ENCODE results near the gene CASP7.
"Not testable (repeated sequence)": the region's sequence is repeated elsewhere in the genome, so short reads cannot be mapped to it uniquely, and the experiment has no call there.

The CASP7 gene

GRCh38 chr10:113679463-113680189 lies at the start of gene CASP7:
TSS of gene CASP7 (plus strand) at chr10:113679912. CDS start at chr10:113697494, 17,582 bp downstream.
- FAIRE-seq: no peak

DNA sequence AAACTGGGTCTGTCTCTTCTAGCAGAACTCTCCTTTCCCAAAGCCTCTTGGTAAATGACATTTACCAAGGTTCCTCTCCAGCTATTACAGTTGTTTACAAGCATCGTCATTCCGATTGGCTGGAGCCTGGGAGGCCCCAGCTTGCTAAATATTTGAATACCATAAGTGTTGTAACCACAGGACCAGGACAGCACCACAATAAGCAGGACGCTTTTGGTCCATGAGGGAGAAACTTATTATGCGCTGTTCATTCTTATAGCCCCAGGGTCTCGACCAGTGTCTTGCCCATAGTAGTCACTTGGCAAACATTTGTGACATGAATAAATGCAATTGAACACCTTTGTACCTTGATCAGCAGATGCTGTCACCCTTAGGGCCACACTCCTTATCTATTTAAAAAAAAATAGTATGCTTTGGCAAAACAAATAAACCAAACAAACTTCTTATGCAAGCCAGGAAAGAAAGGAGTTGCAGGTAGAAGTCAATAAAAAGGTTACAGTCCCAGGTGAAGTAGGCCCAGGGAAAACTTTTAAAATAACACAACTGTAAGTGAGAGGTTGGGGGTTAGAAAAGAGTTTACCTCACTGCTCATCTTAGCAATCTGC lies 48.7 kb upstream of the CASP7 start:
- no peak for FAIRE-seq

DNA sequence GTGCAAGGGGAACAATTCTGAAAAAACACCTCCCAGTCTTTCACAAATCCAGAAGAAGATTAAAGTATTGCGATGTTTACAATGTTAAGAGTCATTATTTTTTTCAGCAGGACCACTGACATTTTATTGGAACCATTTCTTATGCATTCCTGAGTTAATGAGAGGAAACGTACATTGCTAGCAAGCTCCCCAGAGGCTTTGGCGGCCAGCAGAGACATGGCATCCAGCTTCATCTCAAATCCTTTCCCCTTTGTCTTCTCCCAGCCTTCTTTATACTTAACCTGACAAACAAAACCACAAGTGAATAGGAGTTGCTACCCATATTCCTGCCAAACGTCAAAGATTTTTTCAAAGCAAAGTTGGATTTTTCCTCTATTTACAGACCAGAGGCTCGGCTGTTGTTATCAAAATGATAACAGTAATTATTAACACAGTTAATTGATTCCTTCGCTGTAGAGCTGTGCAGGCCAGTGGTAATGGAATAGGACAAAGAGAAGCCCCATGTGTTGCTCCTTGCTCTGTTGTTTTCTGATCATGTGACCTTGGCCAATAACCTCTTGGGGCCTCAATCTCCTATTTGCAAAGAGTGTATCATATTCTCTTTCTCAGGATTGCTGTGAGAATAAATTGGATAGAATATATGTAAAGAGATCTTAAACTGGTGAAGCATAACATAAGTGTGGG lies 47.9 kb upstream of the CASP7 start:
- no peak for FAIRE-seq

GRCh38 chr10:113639966-113640365 lies 39.7 kb upstream of the CASP7 start:
- FAIRE-seq: no peak

- FAIRE-seq: no peak
These were observed 38.0 kb upstream of the CASP7 start for GRCh38 chr10:113641702-113642101.

DNA sequence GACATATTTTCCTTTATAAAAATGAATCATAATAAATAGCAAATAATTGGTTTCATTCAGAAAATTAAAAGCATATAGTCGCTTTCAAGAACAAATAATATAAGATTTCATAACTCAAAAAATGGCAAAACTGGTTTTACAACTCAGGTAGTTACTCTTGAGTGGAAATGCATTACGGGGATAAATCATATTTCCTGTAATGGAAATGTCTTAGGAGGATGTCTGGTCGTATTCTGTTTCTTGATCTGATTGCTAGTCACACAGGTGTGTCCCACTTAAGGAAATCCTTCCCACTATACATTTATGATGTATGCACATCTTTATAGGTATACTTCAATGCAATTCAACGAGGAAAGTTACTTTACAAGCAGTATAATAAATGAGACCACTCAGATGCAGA lies 36.5 kb upstream of the CASP7 start:
- FAIRE-seq: no peak

- FAIRE-seq: no peak
These were observed 35.3 kb upstream of the CASP7 start for GRCh38 chr10:113644185-113645120.

DNA sequence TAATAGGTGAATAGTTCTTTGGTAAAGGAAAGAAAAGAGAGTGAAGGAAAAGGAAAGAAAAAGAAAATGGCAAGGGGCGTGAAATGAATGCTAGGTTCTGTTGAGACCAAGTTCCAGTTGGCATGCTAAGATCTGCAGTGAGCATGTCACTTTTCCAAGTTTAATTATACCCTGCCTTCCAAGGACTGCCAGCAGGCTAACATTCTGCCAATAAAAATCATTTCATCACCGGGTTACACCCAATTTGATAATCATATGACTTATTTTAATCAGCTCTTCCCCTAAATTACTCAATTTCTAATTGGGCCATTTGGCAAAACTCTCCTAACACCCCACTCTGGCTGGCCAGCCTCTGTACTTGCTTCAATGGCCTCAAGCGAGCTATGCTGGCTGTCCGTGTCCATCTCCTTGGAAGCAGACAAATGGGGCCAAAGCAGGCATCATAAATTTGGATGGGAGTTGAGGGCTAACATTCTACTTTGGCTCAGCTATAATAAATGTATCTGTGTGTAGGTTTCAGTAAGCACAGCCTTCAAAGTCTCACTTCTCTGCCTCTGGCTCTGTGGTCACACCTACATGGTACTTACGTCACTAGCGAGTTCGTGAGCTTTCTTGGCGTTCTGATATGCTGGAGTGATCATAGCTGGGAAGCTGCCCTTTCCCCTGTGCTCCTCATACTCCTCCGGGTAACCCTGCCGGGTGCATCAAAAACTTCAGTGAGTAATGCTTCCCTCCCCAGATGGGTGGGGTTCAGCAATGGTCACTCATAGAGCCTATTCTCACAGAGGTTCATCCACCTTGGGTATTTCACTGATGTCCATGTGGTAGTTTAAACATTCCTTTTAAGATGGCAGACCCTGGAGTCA lies 33.1 kb upstream of the CASP7 start:
- no peak for FAIRE-seq

- no peak for FAIRE-seq
These were observed 31.9 kb upstream of the CASP7 start for GRCh38 chr10:113647812-113648211.

DNA sequence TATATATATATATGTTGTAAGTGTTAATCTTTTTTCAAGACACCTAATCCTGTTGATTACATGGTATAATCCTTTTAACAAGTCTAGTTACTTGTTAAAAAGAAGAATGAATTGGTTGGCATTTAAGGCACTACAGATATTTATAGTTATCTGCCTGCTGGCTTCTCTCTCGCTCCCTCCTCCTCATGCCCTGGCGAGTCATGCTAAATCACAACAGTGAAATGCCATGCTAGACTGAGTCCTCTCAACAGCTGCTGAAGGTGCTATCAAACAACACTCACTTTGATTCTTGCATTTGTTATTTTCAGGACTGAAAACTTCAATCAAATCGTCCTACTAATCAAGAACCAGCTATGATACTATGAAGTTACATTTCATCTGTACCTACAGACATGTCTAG lies 31.2 kb upstream of the CASP7 start:
- FAIRE-seq: no peak

DNA sequence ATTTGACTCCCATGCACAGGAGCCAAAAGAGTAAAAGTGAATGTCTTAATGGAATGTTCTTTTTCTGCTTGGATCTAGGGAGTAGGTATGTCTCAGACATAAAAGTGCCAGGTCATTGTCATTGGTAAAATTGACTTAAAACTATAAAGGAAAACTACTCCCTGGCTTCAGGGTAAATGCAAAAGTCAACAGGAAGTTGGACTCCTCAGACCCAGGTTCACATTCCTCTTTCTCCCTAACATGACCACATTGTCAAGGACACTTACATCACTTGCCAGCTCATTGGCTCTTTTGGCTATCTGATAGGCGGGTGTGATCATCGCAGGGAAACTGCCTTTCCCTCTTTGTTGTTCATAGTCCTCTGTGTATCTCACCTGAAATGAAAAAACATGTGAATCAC lies 29.5 kb upstream of the CASP7 start:
- FAIRE-seq: no peak

DNA sequence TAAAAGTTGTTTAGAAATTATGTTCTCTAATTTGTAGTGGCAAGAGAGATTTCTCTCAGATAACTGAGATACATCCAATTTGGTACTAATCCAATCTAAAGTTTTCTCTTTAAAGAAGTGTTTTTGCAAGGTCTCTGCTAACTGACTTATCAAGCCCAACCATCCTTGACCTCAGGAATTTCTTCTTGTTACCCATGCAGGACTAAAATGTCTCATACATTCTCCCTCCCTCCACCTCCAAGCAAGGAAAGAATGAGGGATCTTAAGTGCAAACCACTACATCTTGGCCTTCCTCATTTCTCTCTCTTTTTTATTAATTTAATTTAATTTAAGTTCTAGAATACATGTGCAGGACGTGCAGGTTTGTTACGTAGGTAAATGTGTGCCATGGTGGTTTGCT lies 28.7 kb upstream of the CASP7 start:
- FAIRE-seq: no peak

DNA sequence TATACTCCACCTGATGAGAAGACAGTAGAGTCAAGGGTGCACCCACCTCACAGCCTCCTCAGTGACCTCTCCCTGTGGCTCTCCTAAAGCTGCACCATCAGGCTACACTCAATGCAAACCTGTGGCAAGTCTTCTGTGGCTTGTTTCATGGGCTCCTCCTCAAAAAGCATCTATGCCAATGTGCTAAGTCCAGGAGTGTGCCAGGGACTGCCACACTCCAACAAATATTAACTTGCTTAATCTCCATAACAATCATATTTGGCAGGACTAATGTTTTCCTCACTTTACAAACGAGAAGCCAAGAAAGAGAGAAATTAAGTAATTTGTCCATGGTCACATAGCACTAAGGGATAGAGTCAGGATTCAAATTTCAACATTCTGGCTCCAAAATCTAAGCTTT lies 27.8 kb upstream of the CASP7 start:
- FAIRE-seq: no peak

DNA sequence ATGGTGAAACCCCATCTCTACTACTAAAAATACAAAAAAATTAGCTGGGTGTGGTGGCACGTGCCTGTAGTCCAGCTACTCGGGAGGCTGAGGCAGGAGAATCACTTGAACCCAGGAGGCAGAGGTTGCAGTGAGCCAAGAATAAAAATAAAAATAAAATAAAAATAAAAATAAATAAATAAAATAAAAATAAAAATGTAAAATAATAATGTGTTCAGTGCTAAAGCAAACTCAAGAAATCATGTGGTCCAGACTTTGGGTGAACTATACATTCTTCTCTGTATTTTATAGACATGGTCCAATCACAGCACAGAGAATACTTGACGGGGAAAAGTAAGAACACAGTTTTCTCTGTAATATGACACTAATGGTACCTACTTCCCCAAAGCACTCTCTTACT lies 27.3 kb upstream of the CASP7 start:
- not testable (repeated sequence) for FAIRE-seq

DNA sequence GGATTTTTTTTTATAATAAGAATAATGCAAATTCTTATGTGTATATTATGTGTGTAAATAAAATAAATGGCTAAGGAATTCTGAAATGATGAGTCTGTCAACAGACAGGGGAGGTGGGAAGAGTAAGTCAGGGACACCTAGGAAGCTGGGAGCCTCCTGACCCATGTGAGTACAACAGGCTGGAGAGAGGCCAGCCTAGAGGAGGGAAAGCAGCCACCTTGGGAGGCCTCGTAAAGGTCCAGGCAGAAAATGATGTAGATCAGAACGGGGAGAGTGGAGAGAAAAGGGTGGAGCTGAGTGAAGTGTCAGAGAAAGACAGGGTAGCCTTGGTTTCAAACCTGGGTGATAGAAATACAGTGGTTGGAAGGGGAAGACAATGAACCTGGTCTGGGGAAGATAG lies 22.8 kb upstream of the CASP7 start:
- FAIRE-seq: no peak

DNA sequence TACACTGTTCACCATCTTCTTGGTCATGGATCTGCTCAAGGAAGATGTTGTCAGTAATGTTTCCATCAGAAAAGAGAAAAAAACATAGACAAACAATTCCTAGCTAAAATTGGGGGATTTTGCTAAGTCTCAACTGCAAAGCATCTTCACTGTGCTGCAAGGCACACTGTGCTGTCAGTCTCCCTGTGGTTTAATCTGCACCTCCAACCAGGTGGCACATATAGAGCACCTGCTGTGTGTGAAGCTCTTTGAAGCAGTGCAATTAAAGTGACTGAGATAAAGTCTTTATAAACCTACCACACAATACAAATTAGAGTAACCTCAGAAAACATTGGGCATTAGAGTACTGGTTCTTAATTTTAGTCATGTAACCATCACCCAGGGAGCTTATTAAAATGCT lies 22.2 kb upstream of the CASP7 start:
- no peak for FAIRE-seq

GRCh38 chr10:113661332-113661731 lies 18.4 kb upstream of the CASP7 start:
- FAIRE-seq: no peak

- FAIRE-seq: no peak
These were observed 16.6 kb upstream of the CASP7 start for GRCh38 chr10:113663142-113663541.

DNA sequence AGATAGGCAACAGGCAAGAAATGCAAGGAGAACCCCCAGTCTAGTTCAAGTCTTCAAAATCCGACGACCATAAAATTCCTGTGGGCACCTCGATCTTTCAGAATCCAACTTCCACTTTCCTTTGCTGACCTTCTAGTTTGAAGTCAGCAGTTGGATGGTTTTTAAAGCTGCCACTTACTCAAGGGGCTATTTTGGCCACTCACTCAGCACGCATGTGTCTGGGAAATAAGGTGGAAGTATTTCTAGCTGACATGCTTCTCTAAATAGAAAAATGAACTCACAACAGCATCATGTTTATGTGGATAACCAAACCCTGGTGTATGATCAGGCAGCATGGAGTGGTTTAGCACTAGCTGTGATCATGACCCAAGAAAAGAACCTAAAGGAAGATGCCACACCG lies 15.8 kb upstream of the CASP7 start, which contains the start of gene NRAP:
NRAP (minus strand) TSS at position 134 of the 400 bp plus-strand sequence. CDS start 159 bp downstream, outside the sequence.
- FAIRE-seq: no peak

GRCh38 chr10:113665352-113665751 lies 14.4 kb upstream of the CASP7 start:
- no peak for FAIRE-seq

DNA sequence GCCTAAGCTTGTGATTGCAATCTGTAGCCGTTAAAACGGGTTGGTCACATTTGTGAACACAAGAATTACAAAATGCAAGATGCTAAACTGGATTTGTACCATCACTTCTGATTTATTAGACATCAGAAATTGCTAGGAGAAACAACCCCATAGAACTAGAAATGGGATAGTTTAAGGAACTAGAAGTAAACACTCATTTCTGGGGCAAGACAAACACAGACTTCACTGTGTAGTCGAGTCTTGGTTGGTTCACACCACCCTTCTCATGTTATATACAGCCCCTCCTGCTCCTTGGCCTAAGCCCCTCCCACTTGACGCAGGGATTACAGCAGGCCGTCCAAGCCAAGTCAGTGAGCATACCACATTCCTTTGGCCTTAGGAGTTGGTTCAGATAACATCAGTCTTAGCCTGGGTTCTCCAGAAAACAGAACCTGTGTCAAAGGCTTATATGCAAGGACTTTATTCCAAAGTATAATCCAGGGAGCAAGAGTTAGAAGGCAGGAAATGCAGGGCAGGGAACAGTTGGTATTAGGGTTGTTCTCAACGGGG lies 13.8 kb upstream of the CASP7 start:
- FAIRE-seq: no peak
